Epithelial cell of esophagus (primary cell): ENCODE measurements around the gene FAM193A.

Source experiments
- DNase-seq: peaks from one replicate; pipeline ENCODE4 v3.0.0; 2010; ENCODE audit warnings: low read depth
- H3K4me3 ChIP-seq: 2 replicates; pipeline ENCODE4 v1.5.1; 2011; ENCODE audit warnings: mild to moderate bottlenecking, low read length, control low read depth
- TF ChIP-seq, protein P1 (sequence below): IDR thresholded peaks from 2 replicates; pipeline ENCODE4 v1.5.1; 2011; ENCODE audit warnings: low read depth, mild to moderate bottlenecking, low read length, control low read depth, inconsistent platforms; ENCODE audit not compliant: insufficient read depth; ENCODE audit errors: missing control alignments

Gene FAM193A

DNA sequence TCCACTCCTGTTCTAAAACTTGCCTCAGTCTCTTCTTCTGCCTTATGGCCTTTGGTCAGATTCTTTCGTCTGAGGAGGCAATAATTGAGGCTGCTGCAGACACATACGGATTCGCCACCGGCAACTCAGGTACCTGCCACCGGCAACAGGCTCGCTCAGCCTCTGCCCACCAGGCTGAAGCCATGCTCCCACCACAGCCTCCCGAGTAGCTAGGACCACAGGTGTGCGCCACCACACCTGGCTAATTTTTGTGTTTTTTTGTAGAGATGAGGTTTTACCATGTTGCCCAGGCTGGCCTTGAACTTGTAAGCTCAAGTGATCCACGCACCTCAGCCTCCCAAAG, 193.1 kb downstream of the FAM193A start:
- no peak for DNase-seq
- TF ChIP-seq, protein P1, sequence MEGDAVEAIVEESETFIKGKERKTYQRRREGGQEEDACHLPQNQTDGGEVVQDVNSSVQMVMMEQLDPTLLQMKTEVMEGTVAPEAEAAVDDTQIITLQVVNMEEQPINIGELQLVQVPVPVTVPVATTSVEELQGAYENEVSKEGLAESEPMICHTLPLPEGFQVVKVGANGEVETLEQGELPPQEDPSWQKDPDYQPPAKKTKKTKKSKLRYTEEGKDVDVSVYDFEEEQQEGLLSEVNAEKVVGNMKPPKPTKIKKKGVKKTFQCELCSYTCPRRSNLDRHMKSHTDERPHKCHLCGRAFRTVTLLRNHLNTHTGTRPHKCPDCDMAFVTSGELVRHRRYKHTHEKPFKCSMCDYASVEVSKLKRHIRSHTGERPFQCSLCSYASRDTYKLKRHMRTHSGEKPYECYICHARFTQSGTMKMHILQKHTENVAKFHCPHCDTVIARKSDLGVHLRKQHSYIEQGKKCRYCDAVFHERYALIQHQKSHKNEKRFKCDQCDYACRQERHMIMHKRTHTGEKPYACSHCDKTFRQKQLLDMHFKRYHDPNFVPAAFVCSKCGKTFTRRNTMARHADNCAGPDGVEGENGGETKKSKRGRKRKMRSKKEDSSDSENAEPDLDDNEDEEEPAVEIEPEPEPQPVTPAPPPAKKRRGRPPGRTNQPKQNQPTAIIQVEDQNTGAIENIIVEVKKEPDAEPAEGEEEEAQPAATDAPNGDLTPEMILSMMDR = no peak
- no peak overlapping the region for H3K4me3 ChIP-seq

DNA sequence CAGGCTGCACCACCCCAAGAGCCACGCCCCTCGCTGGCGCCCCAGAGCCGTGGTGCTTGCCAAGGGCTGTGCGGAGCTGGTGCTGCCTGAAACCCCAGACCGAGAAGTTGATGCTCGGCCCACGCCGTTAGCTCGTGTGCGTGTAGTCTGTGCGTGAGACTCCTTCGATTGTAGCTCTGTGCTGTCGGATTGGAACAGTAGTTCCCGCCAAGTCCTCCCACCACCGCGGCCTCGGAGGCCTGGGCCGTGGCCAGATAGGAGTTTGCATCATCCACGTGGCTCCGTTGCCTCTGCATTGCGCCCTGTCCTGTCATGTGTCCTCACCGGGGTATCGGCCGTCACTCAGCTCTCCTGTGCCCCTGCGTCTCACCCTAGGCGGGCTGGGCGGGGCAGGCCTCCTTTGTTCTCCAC, 195.5 kb downstream of the FAM193A start:
- no peak for DNase-seq

GRCh38 chr4:2732526-2732925, 196.1 kb downstream of the FAM193A start:
- no peak overlapping the region for H3K4me3 ChIP-seq
- no peak for DNase-seq
- TF ChIP-seq, protein P1 = no peak

More for the DNA sequence above, 195.5 kb downstream of the FAM193A start:
- no peak overlapping the region for H3K4me3 ChIP-seq
- TF ChIP-seq, protein P1 = no peak

DNA sequence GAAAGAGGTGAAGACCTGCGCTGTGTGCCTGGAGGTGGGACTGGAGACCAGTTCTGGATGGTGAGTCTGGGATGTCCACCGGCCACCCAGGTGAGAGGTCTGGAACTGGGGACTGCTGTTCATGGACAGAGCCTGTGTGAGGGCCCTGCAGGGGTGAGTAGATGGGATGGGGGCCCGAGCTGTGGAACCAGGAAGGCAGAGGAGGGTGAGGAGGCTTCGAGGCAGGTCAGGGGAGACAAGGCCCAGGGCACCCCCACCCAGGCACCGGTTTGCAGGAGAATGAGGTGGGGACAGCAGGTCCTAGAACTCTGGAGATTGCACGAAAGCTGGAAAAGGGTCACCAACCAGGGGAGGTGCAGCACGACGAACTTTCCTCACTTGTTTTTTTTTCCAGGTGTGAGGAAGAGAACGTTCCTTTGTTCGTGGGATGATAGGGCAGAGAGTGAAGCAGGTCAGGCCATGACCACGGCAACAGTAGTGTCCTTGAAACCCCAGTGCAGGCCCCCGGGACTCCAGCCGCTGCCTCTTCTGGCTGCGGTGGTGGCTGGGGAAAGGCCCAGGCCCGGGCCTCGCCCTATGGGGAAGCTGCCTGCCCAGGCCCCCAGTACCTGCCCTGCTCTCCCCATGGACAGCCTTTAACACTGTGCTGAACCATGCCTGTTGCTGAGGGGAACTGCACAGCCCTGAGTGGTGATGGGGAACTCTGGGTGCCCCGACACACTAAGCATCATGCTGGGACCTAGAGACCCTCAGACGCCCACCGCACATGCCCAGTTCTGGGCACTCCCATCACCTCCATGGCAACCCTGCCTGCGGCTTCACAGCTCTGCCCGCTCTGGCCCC, 196.8 kb downstream of the FAM193A start:
- TF ChIP-seq, protein P1 = no peak
- H3K4me3 ChIP-seq = no peak overlapping the region
- no peak for DNase-seq

DNA sequence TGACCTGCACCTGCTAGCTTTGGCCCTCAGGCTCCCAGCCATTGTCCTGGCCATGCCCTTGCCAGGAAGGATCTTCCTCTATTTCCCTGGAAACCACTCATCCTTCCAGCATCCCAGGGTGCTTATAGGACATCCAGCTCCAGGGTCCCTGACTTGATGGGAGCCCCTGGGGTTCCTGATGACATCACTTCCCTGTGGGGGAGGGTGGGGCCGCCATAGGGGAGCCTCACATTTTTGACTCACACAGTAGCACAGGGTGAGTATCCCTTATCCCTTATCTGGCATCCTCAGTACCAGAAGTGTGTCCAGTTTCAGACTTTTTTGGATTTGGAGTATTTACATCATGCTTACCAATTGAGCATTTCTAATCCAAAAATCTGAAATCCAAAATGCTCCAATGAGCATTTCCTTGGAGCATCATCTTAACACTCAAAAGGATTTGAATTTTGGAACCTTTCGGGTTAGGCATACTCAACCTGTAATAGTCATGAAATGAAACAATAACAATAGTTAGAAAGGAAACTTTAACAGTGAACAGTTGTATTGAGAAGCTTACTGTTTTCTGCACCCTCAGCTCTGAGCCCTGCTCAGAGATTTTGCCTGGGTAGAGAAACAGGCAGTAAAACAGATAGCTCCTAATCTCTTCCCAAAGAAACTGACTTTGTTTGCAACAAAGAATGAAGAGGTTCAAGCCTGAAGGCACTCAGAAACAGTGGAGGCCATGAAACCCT, 197.6 kb downstream of the FAM193A start:
- TF ChIP-seq, protein P1 = no peak
- no peak for DNase-seq
- no peak overlapping the region for H3K4me3 ChIP-seq

GRCh38 chr4:2734612-2735011, 198.2 kb downstream of the FAM193A start:
- no peak for DNase-seq
- TF ChIP-seq, protein P1 = no peak
- no peak overlapping the region for H3K4me3 ChIP-seq
